ENCODE data around the gene DNAH2. TPM values are rescaled to one million over a fixed set of nuclear protein-coding genes. Genes with fewer than 3 reads are reported as not detected.

DNAH2 gene
- total and polyA plus RNA-seq, 2 of the 13 experiments (the other 11 are each of a cell fraction or from before 2014, with no cell fraction given), result not detected

GRCh38 chr17:7842380-7843256 lies 125.1 kb downstream of the DNAH2 start:
- H3K27ac ChIP-seq (ENCODE audit: extremely low read length, insufficient read depth, low read length), result peak overlapping the region; percentile 97
- POLR2A ChIA-PET, result interaction anchor here (0.8 to 6.4 kb wide), 13 partner anchors 8 to 439 kb away, joined by 3 to 159 read pairs (median 3); partner anchors contain the start of genes CNTROB, CYB5D1, KDM6B and MPDU1
- peaks cover 0 to 3% of the 10 kb centered on the region in 2 experiments; a peak in 1 of 5 replicates for H3K27me3 ChIP-seq (ENCODE audit: control insufficient read depth in 1 of 2, insufficient read depth in 2 of 2, low read length in 2 of 2)
- H3K36me3 ChIP-seq (replicated peaks in 1 of 2; ENCODE audit: control insufficient read depth in 1 of 2, insufficient read depth in 2 of 2, low read length in 2 of 2), result peaks cover 16 to 19% of the 10 kb centered on the region in 2 experiments; a peak in 4 of 5 replicates
- H4K20me1 ChIP-seq (ENCODE audit: insufficient read depth, low read length), result peaks cover 26% of the 10 kb centered on the region
- peak overlapping the region; percentile 96 for H3K9ac ChIP-seq (ENCODE audit: insufficient read depth, low read depth, low read length)
- intact Hi-C loops (cut with micrococcal nuclease; ENCODE audit: unreplicated experiment) (loop anchor here (5.0 kb wide), 1 partner anchor 200 kb away; no protein-coding TSS in a partner anchor), in situ Hi-C loops (cut with HindIII; ENCODE audit: extremely low pct_ligation_motif_present, low pct_unique_long_range_greater_than_20kb) (loop anchor here (10.0 kb wide), 1 partner anchor 268 kb away; the partner anchor contains the start of gene CD68)
- CTCF ChIA-PET (ENCODE audit: low intra/inter-chr PET ratio, low total read pairs), result interaction anchor here (0.8 kb wide), 1 partner anchor 20 kb away, joined by 3 read pairs; no protein-coding TSS in a partner anchor
- H3K9me3 ChIP-seq (ENCODE audit: low read length), result no peaks in the 10 kb centered on the region
- ATAC-seq (peak; percentile 1), DNase-seq (ENCODE audit: low spot score) (peak; percentile 56), FAIRE-seq (peak; percentile 21)
- BruUV-seq (replicated peaks), result TSS peak; percentile 37
- H3K4me2 ChIP-seq (ENCODE audit: low read depth, low read length), result peak overlapping the region; percentile 99
- peak overlapping the region; percentile 83 to 95 (median 86) for H3K4me3 ChIP-seq (replicated peaks in 1 of 3; ENCODE audit: insufficient read depth in 1 of 3, low read depth in 2 of 3, low read length in 3 of 3)
- no peak overlapping the region for H2AFZ ChIP-seq (ENCODE audit: low read length)
- H3K4me1 ChIP-seq (ENCODE audit: insufficient read depth, low read length), result peaks cover 42% of the 10 kb centered on the region
- peaks cover 56% of the 10 kb centered on the region for H3K79me2 ChIP-seq (ENCODE audit: insufficient read depth, low read length)
- WGBS (ENCODE audit: low lambda C conversion rate), result under 1% methylated on average over 30 of the region's 47 CpGs
- TF ChIP-seq ZBTB14 (CRISPR knock-in tag; IDR thresholded peaks at IDR 0.05) (no peak), TIGD3 (CRISPR knock-in tag; IDR thresholded peaks at IDR 0.05; ENCODE audit: borderline replicate concordance) (no peak), ZMYM4 (CRISPR knock-in tag; IDR thresholded peaks at IDR 0.05) (no peak), PCBP2 (optimal IDR thresholded peaks at IDR 0.05; ENCODE audit: low read depth, low read length, poor library complexity, severe bottlenecking) (peak; percentile 14), ARNT (IDR thresholded peaks at IDR 0.05) (no peak), HMGXB3 (CRISPR knock-in tag; IDR thresholded peaks at IDR 0.05; ENCODE audit: borderline replicate concordance) (no peak), ZNF460 (CRISPR knock-in tag; IDR thresholded peaks at IDR 0.05; ENCODE audit: borderline replicate concordance) (no peak), NCOR1 (IDR thresholded peaks at IDR 0.05; ENCODE audit: borderline replicate concordance, low read length) (peak; percentile 8; the same call in 1 of the 2 replicates), SALL1 (CRISPR knock-in tag; IDR thresholded peaks at IDR 0.05) (peak; percentile 0; the same call in 1 of the 2 replicates), SAFB2 (CRISPR knock-in tag; IDR thresholded peaks at IDR 0.05; ENCODE audit: borderline replicate concordance, low read depth) (0 out of 2 replicates have a peak, but pooled peaks have one; percentile 52), ZNF530 (CRISPR knock-in tag; IDR thresholded peaks at IDR 0.05; ENCODE audit: low read depth) (no peak), ZBTB7A (CRISPR knock-in tag; IDR thresholded peaks at IDR 0.05) (no peak; the same call in 1 of the 2 replicates), ZKSCAN8 (CRISPR knock-in tag; IDR thresholded peaks at IDR 0.05; ENCODE audit: borderline replicate concordance) (no peak), ZNF564 (CRISPR knock-in tag; IDR thresholded peaks at IDR 0.05) (0 out of 2 replicates have a peak, but pooled peaks have one; percentile 4)
